ENCODE measurements around the gene WDR7. TPM values are rescaled to one million over a fixed set of nuclear protein-coding genes. Genes with fewer than 3 reads are reported as not detected.

Gene WDR7
- total RNA-seq, 4 donors from 2014 or later, result 10.3 to 17.2 (median 16.3) TPM

GRCh38 chr18:56977309-56977708, 326.1 kb downstream of the WDR7 start:
- intact Hi-C loops (cut with DNase I; ENCODE audit: low total_unique reads), result no loop called here
- H3K4me3 ChIP-seq (ENCODE audit: low read depth, poor library complexity, severe bottlenecking), result no peak overlapping the region
- TF ChIP-seq CTCF (IDR thresholded peaks at IDR 0.05) (no peak), POLR2A (IDR thresholded peaks at IDR 0.05) (no peak)
- WGBS, 2 donors, result 77 to 78% methylated on average over 3 of the region's 3 CpGs
- no peak for DNase-seq (ENCODE audit: low spot score in 2 of 2)

GRCh38 chr18:56977771-56978170, 326.6 kb downstream of the WDR7 start:
- 67 to 81% methylated on average over 2 of the region's 2 CpGs for WGBS, 2 donors
- intact Hi-C loops (cut with DNase I; ENCODE audit: low total_unique reads), result no loop called here
- no peak overlapping the region for H3K4me3 ChIP-seq (ENCODE audit: low read depth, poor library complexity, severe bottlenecking)
- no peak for TF ChIP-seq POLR2A (IDR thresholded peaks at IDR 0.05)
- no peak for TF ChIP-seq CTCF (IDR thresholded peaks at IDR 0.05)
- DNase-seq (ENCODE audit: low spot score in 2 of 2), result no peak

- WGBS, 2 donors, result 91 to 93% methylated on average over 3 of the region's 3 CpGs
- intact Hi-C loops (cut with DNase I; ENCODE audit: low total_unique reads), result no loop called here
- TF ChIP-seq CTCF (IDR thresholded peaks at IDR 0.05) (no peak), POLR2A (IDR thresholded peaks at IDR 0.05) (no peak)
- DNase-seq (ENCODE audit: low spot score in 2 of 2), result no peak
- H3K4me3 ChIP-seq (ENCODE audit: low read depth, poor library complexity, severe bottlenecking), result no peak overlapping the region
Observed at GRCh38 chr18:56980151-56980550, 329.0 kb downstream of the WDR7 start.

- intact Hi-C loops (cut with DNase I; ENCODE audit: low total_unique reads), result no loop called here
- no peak overlapping the region for H3K4me3 ChIP-seq (ENCODE audit: low read depth, poor library complexity, severe bottlenecking)
- DNase-seq (ENCODE audit: low spot score in 2 of 2), result no peak
- TF ChIP-seq POLR2A (IDR thresholded peaks at IDR 0.05), result no peak
- TF ChIP-seq CTCF (IDR thresholded peaks at IDR 0.05), result no peak
Observed at GRCh38 chr18:56982766-56983165, 331.6 kb downstream of the WDR7 start.

GRCh38 chr18:56983275-56983992, 332.3 kb downstream of the WDR7 start:
- TF ChIP-seq POLR2A (IDR thresholded peaks at IDR 0.05), result no peak
- no peak for TF ChIP-seq CTCF (IDR thresholded peaks at IDR 0.05)
- DNase-seq (ENCODE audit: low spot score in 2 of 2), result no peak
- WGBS, 2 donors, result 65 to 70% methylated on average over 1 of the region's 1 CpG
- no peak overlapping the region for H3K4me3 ChIP-seq (ENCODE audit: low read depth, poor library complexity, severe bottlenecking)
- intact Hi-C loops (cut with DNase I; ENCODE audit: low total_unique reads), result no loop called here

GRCh38 chr18:56984731-56985130, 333.6 kb downstream of the WDR7 start:
- no peak for TF ChIP-seq CTCF (IDR thresholded peaks at IDR 0.05)
- intact Hi-C loops (cut with DNase I; ENCODE audit: low total_unique reads), result no loop called here
- DNase-seq (ENCODE audit: low spot score in 2 of 2), result no peak
- WGBS, 2 donors, result 69 to 91% methylated on average over 5 of the region's 5 CpGs
- H3K4me3 ChIP-seq (ENCODE audit: low read depth, poor library complexity, severe bottlenecking), result no peak overlapping the region
